ENCODE data around the gene C7orf57. TPM values are rescaled to one million over a fixed set of nuclear protein-coding genes. Genes with fewer than 3 reads are reported as not detected.
A peak's percentile ranks its signal among the peaks of the same experiment; 100 is the strongest.

The C7orf57 gene
- total RNA-seq, 2 experiments from 2014 or later, result 0.33 to 0.46 TPM

- ATAC-seq, result peak; percentile 72
- H3K27ac Mint-ChIP-seq, result peak overlapping the region; percentile 87
- intact Hi-C loops (cut with DNase I, micrococcal nuclease), result loop anchor here in 1 of 2 experiments (1.0 kb wide), 1 partner anchor 8 kb away; the partner anchor contains the start of gene UPP1
- peak overlapping the region; percentile 46 for H3K4me3 Mint-ChIP-seq
- POLR2A ChIA-PET, result no interaction called here
- H3K4me1 Mint-ChIP-seq, result peaks cover 53% of the 10 kb centered on the region
- CTCF ChIA-PET, result interaction anchor here (0.8 kb wide), 1 partner anchor 109 kb away, joined by 3 read pairs; no protein-coding TSS in a partner anchor
- H3K27me3 Mint-ChIP-seq, result no peaks in the 10 kb centered on the region
- H3K9me3 Mint-ChIP-seq (ENCODE audit: low read depth), result no peaks in the 10 kb centered on the region
- DNase-seq, result peak; percentile 37
- peaks cover 70% of the 10 kb centered on the region for H3K36me3 Mint-ChIP-seq (ENCODE audit: low read depth)
Observed at GRCh38 chr7:48097521-48098231, 62.3 kb downstream of the C7orf57 start.

DNA sequence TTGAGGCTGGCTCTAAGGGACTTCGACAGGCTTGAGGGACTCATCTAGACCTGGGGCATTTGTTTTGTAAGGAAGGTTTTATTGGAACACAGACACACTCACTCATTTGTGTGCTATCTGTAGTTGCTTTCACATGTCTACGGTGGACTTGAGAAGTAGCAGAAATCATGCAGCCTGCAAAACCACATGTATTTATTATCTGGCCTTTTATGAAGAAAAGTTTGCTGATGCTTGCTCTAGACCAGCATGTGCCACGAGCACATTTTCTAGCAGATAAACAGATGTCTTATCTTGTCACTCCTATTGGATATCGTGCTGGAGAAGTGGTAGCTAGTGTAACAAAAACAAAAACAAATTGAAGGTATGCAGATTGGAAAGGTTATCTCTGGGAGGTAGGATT lies 63.5 kb downstream of the C7orf57 start:
- H3K36me3 Mint-ChIP-seq (ENCODE audit: low read depth), result peaks cover 72% of the 10 kb centered on the region
- ATAC-seq, result no peak
- peak overlapping the region; percentile 87 for H3K27ac Mint-ChIP-seq
- H3K4me3 Mint-ChIP-seq, result no peak overlapping the region
- no peak for DNase-seq
- peaks cover 53% of the 10 kb centered on the region for H3K4me1 Mint-ChIP-seq
- CTCF ChIA-PET, result interaction anchor here (0.8 kb wide), 1 partner anchor 169 kb away, joined by 3 read pairs; no protein-coding TSS in a partner anchor
- intact Hi-C loops (cut with DNase I, micrococcal nuclease), result no loop called here
- H3K27me3 Mint-ChIP-seq, result no peaks in the 10 kb centered on the region
- H3K9me3 Mint-ChIP-seq (ENCODE audit: low read depth), result no peaks in the 10 kb centered on the region
- POLR2A ChIA-PET, result no interaction called here

- ChIA-PET POLR2A (no interaction called here), CTCF (interaction anchor here (2.4 to 3.9 kb wide), 2 partner anchors 10 to 108 kb away, joined by 14 to 18 read pairs; no protein-coding TSS in a partner anchor)
- DNase-seq (no peak), ATAC-seq (no peak)
- H3K4me3 Mint-ChIP-seq, result no peak overlapping the region
- no peaks in the 10 kb centered on the region for H3K9me3 Mint-ChIP-seq (ENCODE audit: low read depth)
- peaks cover 48% of the 10 kb centered on the region for H3K4me1 Mint-ChIP-seq
- peak overlapping the region; percentile 29 for H3K27ac Mint-ChIP-seq
- intact Hi-C loops (cut with DNase I, micrococcal nuclease), result no loop called here
- no peaks in the 10 kb centered on the region for H3K27me3 Mint-ChIP-seq
- peaks cover 71% of the 10 kb centered on the region for H3K36me3 Mint-ChIP-seq (ENCODE audit: low read depth)
Observed at GRCh38 chr7:48099781-48100180, 64.4 kb downstream of the C7orf57 start.

DNA sequence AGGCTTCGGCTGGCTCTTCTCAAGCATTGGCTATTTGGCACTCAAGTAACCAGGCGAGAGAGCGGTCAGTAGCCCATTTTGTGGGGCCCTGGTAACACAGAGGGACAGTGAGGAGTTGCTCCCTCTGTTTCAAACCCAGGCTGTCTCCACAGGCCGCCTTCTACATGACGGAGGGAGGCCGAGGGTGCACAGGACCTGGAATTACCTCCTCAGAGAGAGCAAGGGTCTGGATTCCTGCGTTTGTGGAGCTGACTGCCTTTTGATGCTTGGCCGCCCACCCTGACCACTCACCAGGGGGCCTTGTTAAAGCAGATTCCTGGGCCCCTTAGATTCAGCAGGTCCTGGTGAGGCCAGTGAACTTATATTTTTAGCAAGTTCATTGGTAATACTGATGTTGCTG lies 66.0 kb downstream of the C7orf57 start:
- no peaks in the 10 kb centered on the region for H3K9me3 Mint-ChIP-seq (ENCODE audit: low read depth)
- intact Hi-C loops (cut with DNase I, micrococcal nuclease), result no loop called here
- H3K27ac Mint-ChIP-seq, result no peak overlapping the region
- no peaks in the 10 kb centered on the region for H3K27me3 Mint-ChIP-seq
- no peak overlapping the region for H3K4me3 Mint-ChIP-seq
- H3K4me1 Mint-ChIP-seq, result peaks cover 35% of the 10 kb centered on the region
- DNase-seq (no peak), ATAC-seq (no peak)
- CTCF ChIA-PET, result interaction anchor here (1.0 to 4.1 kb wide), 6 partner anchors 8 to 157 kb away, joined by 3 to 22 read pairs (median 14); no protein-coding TSS in a partner anchor
- peaks cover 62% of the 10 kb centered on the region for H3K36me3 Mint-ChIP-seq (ENCODE audit: low read depth)
- POLR2A ChIA-PET, result no interaction called here

DNA sequence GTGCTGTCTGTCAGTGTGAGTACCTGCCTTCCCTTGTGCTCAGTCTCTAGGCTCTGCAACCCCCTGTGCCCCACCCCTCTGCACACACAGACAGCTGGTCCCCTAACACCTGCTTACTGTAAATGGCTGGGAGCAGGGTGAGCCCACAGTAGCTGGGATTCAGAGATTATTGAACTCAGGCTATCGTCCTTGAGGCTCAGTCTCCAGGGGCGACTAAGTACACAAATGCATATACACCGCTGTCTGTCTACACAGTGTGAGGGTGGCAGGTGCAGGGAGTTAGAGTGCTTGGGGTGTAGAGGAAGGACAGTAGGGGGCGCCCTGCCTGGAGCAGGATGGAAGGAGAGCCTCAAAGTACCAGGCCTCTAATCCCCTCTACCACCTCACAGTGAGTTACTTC lies 66.6 kb downstream of the C7orf57 start:
- Mint-ChIP-seq H3K4me3 (no peak overlapping the region), H3K4me1 (peaks cover 29% of the 10 kb centered on the region), H3K27ac (no peak overlapping the region), H3K36me3 (ENCODE audit: low read depth) (peaks cover 62% of the 10 kb centered on the region), H3K27me3 (no peaks in the 10 kb centered on the region), H3K9me3 (ENCODE audit: low read depth) (no peaks in the 10 kb centered on the region)
- peak; percentile 65 for DNase-seq
- intact Hi-C loops (cut with DNase I, micrococcal nuclease), result no loop called here
- ChIA-PET CTCF (interaction anchor here (1.0 to 4.1 kb wide), 6 partner anchors 8 to 157 kb away, joined by 3 to 22 read pairs (median 14); no protein-coding TSS in a partner anchor), POLR2A (no interaction called here)
- ATAC-seq, result peak; percentile 25

GRCh38 chr7:48102530-48102929 lies 67.2 kb downstream of the C7orf57 start:
- H3K27ac Mint-ChIP-seq, result peak overlapping the region; percentile 43

GRCh38 chr7:48105045-48105444 lies 69.7 kb downstream of the C7orf57 start:
- Mint-ChIP-seq H3K4me1 (peaks cover 5% of the 10 kb centered on the region), H3K27ac (no peak overlapping the region), H3K9me3 (ENCODE audit: low read depth) (no peaks in the 10 kb centered on the region), H3K36me3 (ENCODE audit: low read depth) (peaks cover 46% of the 10 kb centered on the region), H3K4me3 (no peak overlapping the region), H3K27me3 (no peaks in the 10 kb centered on the region)
- no peak for ATAC-seq
- ChIA-PET CTCF (interaction anchor here (0.6 to 2.6 kb wide), 4 partner anchors 136 to 212 kb away, joined by 3 to 14 read pairs (median 6); no protein-coding TSS in a partner anchor), POLR2A (no interaction called here)
- DNase-seq, result no peak
- intact Hi-C loops (cut with DNase I, micrococcal nuclease), result no loop called here

More at GRCh38 chr7:48102530-48102929, 67.2 kb downstream of the C7orf57 start:
- ATAC-seq (no peak), DNase-seq (no peak)
- Mint-ChIP-seq H3K4me3 (no peak overlapping the region), H3K27me3 (no peaks in the 10 kb centered on the region), H3K4me1 (peaks cover 24% of the 10 kb centered on the region), H3K9me3 (ENCODE audit: low read depth) (no peaks in the 10 kb centered on the region), H3K36me3 (ENCODE audit: low read depth) (peaks cover 57% of the 10 kb centered on the region)
- ChIA-PET CTCF (interaction anchor here (0.5 to 4.1 kb wide), 8 partner anchors 9 to 259 kb away, joined by 3 to 22 read pairs (median 4); no protein-coding TSS in a partner anchor), POLR2A (no interaction called here)
- intact Hi-C loops (cut with DNase I, micrococcal nuclease), result no loop called here

DNA sequence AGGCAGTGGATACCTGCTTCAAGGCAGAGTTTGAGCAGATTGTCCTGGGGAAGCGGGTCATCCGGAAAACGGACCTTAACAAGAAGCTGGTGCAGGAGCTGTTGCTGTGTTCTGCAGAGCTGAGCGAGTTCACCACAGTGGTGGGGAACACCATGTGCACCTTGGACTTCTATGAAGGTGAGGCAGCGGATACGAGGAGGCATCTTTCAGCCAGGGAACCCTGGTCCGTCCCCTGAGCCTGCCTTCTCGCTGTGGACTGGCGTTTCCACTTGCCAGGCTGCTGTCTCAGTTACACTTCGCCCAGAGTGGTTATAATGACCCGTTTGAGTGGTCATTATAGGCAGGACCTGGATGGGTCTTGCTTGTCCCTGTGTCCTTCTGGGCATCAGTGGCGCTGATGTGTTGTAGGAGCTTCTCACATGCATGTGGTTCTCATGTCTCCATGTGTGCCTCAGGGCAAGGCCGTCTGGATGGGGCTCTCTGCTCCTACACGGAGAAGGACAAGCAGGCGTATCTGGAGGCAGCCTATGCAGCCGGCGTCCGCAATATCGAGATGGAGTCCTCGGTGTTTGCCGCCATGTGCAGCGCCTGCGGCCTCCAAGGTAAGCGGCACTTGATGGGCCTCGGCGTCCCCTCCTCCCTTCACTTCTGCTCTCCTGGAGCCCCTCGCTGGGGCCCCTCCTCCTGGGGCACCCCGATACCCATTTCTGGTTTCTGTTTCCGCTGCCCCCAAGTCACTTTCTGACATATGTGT lies 71.7 kb downstream of the C7orf57 start:
- ATAC-seq (no peak), DNase-seq (no peak)
- Mint-ChIP-seq H3K4me3 (no peak overlapping the region), H3K9me3 (ENCODE audit: low read depth) (no peaks in the 10 kb centered on the region), H3K4me1 (peaks cover 10% of the 10 kb centered on the region), H3K36me3 (ENCODE audit: low read depth) (peaks cover 41% of the 10 kb centered on the region), H3K27ac (no peak overlapping the region), H3K27me3 (no peaks in the 10 kb centered on the region)
- ChIA-PET CTCF (interaction anchor here (0.7 to 4.2 kb wide), 5 partner anchors 28 to 173 kb away, joined by 3 to 26 read pairs (median 3); no protein-coding TSS in a partner anchor), POLR2A (no interaction called here)
- intact Hi-C loops (cut with DNase I, micrococcal nuclease), result no loop called here

DNA sequence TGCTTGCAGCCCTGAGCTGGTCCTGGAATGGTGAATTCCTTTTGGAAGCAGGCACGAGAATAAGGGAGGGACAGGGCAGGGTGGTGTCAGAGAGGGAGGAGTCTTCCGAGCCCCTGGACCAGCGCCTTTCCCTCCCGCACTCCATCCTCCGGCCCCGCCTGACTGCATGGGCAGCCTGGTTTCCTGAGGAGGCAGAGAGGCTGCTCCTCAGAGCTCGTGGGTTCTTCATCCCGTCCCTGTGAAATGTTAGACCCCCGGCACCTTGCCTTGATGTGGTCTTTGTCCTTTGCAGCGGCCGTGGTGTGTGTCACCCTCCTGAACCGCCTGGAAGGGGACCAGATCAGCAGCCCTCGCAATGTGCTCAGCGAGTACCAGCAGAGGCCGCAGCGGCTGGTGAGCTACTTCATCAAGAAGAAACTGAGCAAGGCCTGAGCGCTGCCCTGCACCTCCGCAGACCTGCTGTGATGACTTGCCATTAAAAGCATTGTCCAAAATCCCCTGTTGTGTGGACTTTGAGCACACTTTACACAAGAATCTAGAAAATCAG lies 72.7 kb downstream of the C7orf57 start:
- intact Hi-C loops (cut with DNase I, micrococcal nuclease), result no loop called here
- Mint-ChIP-seq H3K4me1 (peaks cover 10% of the 10 kb centered on the region), H3K27ac (no peak overlapping the region), H3K4me3 (no peak overlapping the region), H3K9me3 (ENCODE audit: low read depth) (no peaks in the 10 kb centered on the region), H3K27me3 (no peaks in the 10 kb centered on the region), H3K36me3 (ENCODE audit: low read depth) (peaks cover 34% of the 10 kb centered on the region)
- ChIA-PET POLR2A (no interaction called here), CTCF (interaction anchor here (0.7 to 4.2 kb wide), 7 partner anchors 24 to 163 kb away, joined by 3 to 51 read pairs (median 22); no protein-coding TSS in a partner anchor)
- no peak for DNase-seq
- no peak for ATAC-seq

DNA sequence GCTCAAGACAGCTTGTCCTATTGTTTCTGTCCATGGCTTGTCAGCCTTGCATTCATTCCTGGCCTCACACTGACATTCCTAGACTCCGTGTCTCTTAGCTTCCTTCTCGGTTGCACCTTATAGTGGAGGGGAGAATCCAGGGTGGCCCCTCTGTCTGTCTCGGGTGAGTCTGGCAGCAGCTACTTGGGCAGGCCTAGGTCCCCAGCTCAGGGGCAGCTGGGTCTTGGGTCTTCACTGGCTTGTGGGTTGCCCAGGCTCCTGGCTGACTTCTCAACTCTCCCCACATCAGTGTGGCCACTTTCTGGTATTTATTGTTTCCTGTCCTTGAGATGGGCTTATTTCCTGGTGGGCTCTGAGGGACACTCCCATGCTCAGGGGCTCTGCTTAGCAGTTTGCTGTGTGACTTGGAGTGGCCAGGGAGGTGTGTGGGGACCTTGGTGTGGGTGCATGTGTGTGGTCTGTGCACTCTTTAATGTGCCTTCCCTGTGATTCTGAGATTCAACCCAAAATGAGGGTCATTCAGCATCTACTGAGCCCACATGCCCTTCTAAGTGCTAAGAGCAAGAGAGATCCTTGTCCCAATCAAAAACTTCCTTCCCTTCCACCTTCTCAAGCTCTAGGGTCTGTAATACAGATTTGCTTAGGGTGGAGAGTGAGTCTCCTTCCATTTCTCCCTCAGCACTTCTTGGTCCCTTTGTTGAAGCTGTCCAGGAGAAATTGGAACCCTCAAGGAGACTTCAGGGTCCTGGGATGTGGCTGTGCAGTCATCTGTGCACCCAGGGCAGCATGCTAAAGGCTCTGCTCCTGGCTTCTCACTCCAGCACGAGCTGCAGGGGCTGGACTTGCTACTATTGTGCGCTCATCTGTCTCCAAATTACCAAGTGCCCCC lies 73.9 kb downstream of the C7orf57 start:
- H3K27me3 Mint-ChIP-seq, result no peaks in the 10 kb centered on the region
- intact Hi-C loops (cut with DNase I, micrococcal nuclease), result no loop called here
- peaks cover 22% of the 10 kb centered on the region for H3K36me3 Mint-ChIP-seq (ENCODE audit: low read depth)
- ATAC-seq (no peak), DNase-seq (no peak)
- no peak overlapping the region for H3K4me3 Mint-ChIP-seq
- H3K4me1 Mint-ChIP-seq, result peaks cover 10% of the 10 kb centered on the region
- ChIA-PET CTCF (interaction anchor here (0.6 to 4.2 kb wide), 26 partner anchors 8 to 442 kb away, joined by 3 to 51 read pairs (median 7); partner anchors contain the start of gene PKD1L1), POLR2A (no interaction called here)
- H3K9me3 Mint-ChIP-seq (ENCODE audit: low read depth), result no peaks in the 10 kb centered on the region
- peak overlapping the region; percentile 11 for H3K27ac Mint-ChIP-seq

All from activated CD4-positive, alpha-beta T cell treated with anti-CD3 and anti-CD28 coated beads for 36 hours (primary cell).